Measurements from ENCODE around the gene PPFIA1.
"Not testable (repeated sequence)": the region's sequence is repeated elsewhere in the genome, so short reads cannot be mapped to it uniquely, and the experiment has no call there.

The PPFIA1 gene

GRCh38 chr11:70282012-70282411, 11.5 kb downstream of the PPFIA1 start:
- H3K27ac ChIP-seq: no peak overlapping the region
- no peak for TF ChIP-seq CTCF (conservative IDR thresholded peaks at IDR 0.05)
- TF ChIP-seq ZFX (IDR thresholded peaks at IDR 0.05): no peak

GRCh38 chr11:70288721-70289120, 18.2 kb downstream of the PPFIA1 start:
- TF ChIP-seq CTCF (conservative IDR thresholded peaks at IDR 0.05) (no peak), ZFX (IDR thresholded peaks at IDR 0.05) (no peak)
- H3K27ac ChIP-seq: no peak overlapping the region

GRCh38 chr11:70289582-70289981, 19.1 kb downstream of the PPFIA1 start:
- TF ChIP-seq ZFX (IDR thresholded peaks at IDR 0.05): no peak
- TF ChIP-seq CTCF (conservative IDR thresholded peaks at IDR 0.05): no peak
- H3K27ac ChIP-seq: no peak overlapping the region

GRCh38 chr11:70290361-70291065, 20.0 kb downstream of the PPFIA1 start:
- TF ChIP-seq ZFX (IDR thresholded peaks at IDR 0.05) (no peak), CTCF (conservative IDR thresholded peaks at IDR 0.05) (no peak)
- no peak overlapping the region for H3K27ac ChIP-seq

- H3K27ac ChIP-seq: no peak overlapping the region
- TF ChIP-seq CTCF (conservative IDR thresholded peaks at IDR 0.05) (no peak), ZFX (IDR thresholded peaks at IDR 0.05) (no peak)
Observed at GRCh38 chr11:70292166-70292565, 21.7 kb downstream of the PPFIA1 start.

GRCh38 chr11:70292863-70293262, 22.4 kb downstream of the PPFIA1 start:
- no peak overlapping the region for H3K27ac ChIP-seq
- TF ChIP-seq CTCF (conservative IDR thresholded peaks at IDR 0.05) (no peak), ZFX (IDR thresholded peaks at IDR 0.05) (no peak)

GRCh38 chr11:70295166-70295565, 24.7 kb downstream of the PPFIA1 start:
- H3K27ac ChIP-seq: not testable (repeated sequence)

GRCh38 chr11:70296681-70297080, 26.2 kb downstream of the PPFIA1 start:
- H3K27ac ChIP-seq: no peak overlapping the region
- TF ChIP-seq CTCF (conservative IDR thresholded peaks at IDR 0.05) (no peak), ZFX (IDR thresholded peaks at IDR 0.05) (no peak)

Measured in C4-2B (cell line).